ENCODE measurements around the gene MAML3. TPM values are rescaled to one million over a fixed set of nuclear protein-coding genes. Genes with fewer than 3 reads are reported as not detected.

Gene MAML3
- total RNA-seq, 2 experiments from 2014 or later: 2.5 to 2.6 TPM

DNA sequence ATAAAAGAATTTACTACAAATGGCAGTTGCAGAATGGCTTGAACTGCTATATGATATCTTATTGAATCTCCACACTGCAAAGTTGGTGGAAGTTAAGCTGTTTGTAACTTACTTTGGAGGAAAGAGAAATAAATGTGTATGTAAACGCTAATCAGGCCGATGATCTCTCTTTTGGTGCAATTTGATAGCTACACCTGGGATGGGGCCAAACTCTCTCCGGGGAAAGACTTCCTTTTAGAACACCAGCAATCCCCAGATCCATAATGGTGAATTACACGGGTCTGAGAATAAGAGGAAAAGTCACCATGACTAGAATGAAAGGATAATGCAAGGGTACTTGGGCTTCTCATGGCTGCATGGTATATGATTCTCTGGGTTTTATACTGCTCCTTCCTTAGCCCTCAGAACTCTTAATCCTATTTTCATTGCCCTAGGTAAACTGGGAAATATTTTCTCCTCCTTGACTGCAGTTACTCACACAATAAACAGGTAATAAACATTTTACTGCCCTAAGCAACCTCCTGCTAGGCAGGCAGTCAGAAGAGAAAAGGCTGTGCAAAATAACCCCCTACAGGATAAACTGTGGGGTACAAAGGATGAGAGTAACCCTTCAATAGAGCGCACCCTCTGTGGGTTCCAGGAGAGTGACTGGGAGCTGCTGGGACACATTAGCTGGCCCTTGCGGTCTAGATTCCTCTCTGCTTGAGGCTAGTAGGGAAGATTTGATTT lies 379.1 kb downstream of the MAML3 start:
- CTCF ChIA-PET: no interaction called here
- no peak overlapping the region for H3K4me3 Mint-ChIP-seq
- no peak overlapping the region for H3K27ac Mint-ChIP-seq
- H3K27me3 Mint-ChIP-seq: peaks cover 7% of the 10 kb centered on the region
- POLR2A ChIA-PET: no interaction called here
- no peaks in the 10 kb centered on the region for H3K4me1 Mint-ChIP-seq
- H3K9me3 Mint-ChIP-seq: no peaks in the 10 kb centered on the region
- DNase-seq: no peak
- no peaks in the 10 kb centered on the region for H3K36me3 Mint-ChIP-seq (ENCODE audit: low read depth)

DNA sequence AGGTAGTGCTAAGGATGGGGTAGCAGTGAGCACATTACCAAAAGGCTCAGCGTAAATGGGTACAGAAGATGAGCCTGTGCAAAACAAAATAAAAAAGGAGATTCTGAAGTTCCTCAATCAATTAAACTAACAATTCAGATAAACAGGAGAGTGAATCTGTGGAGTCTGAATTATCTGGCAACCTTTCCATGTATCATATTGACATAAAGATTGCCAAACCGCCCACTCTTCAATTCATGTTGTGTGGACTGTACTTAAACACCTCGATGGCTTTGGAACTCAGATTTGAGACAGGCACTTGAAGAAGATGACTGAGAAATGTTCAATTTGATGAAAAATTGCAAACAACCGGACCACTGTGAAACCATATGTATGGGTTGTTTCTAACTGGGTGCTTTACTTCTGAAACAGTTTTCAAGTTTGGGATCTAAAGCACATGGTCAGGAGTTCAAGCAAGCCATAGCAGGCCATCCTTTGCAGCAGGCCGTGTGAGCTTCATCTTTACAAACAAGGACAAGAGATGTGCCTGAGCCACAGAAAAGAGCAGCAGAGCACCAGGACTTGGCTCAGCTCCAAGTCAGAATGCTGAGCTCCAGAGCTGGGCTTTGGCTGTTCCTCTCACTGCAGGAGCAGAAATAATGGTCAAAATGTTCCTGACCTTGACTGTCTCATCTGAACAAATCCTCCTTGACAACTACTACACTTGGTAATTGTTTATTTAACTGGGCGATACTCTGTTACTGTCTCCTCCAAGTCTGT lies 380.2 kb downstream of the MAML3 start:
- DNase-seq: no peak
- POLR2A ChIA-PET: no interaction called here
- Mint-ChIP-seq H3K27me3 (peaks cover 8% of the 10 kb centered on the region), H3K4me1 (no peaks in the 10 kb centered on the region), H3K4me3 (no peak overlapping the region), H3K27ac (no peak overlapping the region), H3K36me3 (ENCODE audit: low read depth) (no peaks in the 10 kb centered on the region), H3K9me3 (no peaks in the 10 kb centered on the region)
- CTCF ChIA-PET: no interaction called here

DNA sequence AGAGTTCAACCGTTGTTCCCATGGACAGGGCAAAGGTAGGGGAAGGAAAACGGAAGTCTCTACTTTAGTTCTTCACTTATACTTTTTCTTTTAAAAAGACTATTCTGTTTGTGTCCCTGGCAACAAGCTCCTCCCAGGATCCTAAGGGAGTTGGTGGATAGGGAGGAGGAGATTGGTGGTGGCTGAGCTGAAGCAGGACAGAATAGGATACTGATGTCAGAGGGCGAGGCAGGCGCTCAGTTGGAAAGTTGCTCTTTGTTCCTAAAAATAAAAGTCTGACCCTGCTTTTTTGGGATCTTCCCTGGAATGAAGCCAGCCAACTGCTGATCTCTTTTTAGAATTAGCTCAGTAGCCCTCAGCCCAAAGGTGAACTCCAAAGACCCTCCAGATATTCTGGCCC lies 383.6 kb downstream of the MAML3 start:
- Mint-ChIP-seq H3K27ac (no peak overlapping the region), H3K4me3 (no peak overlapping the region), H3K4me1 (no peaks in the 10 kb centered on the region), H3K27me3 (peaks cover 11% of the 10 kb centered on the region), H3K36me3 (ENCODE audit: low read depth) (no peaks in the 10 kb centered on the region), H3K9me3 (no peaks in the 10 kb centered on the region)
- POLR2A ChIA-PET: no interaction called here
- CTCF ChIA-PET: no interaction called here
- DNase-seq: no peak

DNA sequence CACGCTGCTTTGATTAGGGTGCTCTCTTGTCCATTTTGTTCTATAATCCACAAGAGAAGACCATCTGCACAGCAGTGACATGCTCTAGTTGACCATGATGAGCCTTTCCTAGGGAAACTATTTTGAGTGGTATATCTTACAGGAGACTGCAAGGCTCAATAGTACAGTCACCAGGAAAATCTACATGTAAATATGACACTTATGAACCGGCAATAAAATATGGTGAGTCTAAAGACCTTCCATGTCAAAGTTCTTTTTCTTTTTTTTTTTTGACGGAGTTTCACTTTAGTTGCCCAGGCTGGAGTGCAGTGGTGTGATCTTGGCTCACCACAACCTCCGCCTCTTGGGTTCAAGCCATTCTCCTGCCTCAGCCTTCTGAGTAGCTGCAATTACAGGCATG lies 384.6 kb downstream of the MAML3 start:
- CTCF ChIA-PET: no interaction called here
- POLR2A ChIA-PET: no interaction called here
- Mint-ChIP-seq H3K4me1 (no peaks in the 10 kb centered on the region), H3K4me3 (no peak overlapping the region), H3K9me3 (no peaks in the 10 kb centered on the region), H3K27me3 (peaks cover 11% of the 10 kb centered on the region), H3K36me3 (ENCODE audit: low read depth) (no peaks in the 10 kb centered on the region), H3K27ac (no peak overlapping the region)
- DNase-seq: no peak

DNA sequence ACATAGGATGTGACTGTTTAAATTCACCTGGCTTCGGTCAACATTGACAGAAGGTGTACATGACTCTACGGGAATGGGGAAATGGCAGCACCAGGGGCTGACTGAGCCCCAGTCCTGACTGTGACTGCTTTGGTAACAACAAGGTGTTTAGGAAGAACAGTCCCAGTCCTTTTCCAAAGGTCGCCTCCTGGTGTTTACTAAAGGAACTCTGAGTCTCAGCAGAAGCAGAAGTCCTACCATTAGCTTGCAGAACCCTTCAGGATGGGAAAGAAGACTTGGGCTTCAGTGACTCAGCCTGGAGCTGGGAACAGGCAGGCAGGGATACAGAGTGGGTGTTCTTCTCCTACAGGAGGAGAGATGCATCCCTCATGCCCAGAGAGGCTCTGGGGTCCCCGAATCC lies 385.1 kb downstream of the MAML3 start:
- Mint-ChIP-seq H3K4me3 (no peak overlapping the region), H3K27me3 (peaks cover 11% of the 10 kb centered on the region), H3K4me1 (no peaks in the 10 kb centered on the region), H3K9me3 (no peaks in the 10 kb centered on the region), H3K27ac (no peak overlapping the region), H3K36me3 (ENCODE audit: low read depth) (no peaks in the 10 kb centered on the region)
- ChIA-PET CTCF (no interaction called here), POLR2A (no interaction called here)
- DNase-seq: no peak

GRCh38 chr4:139768366-139768765 lies 385.6 kb downstream of the MAML3 start:
- no peak overlapping the region for H3K4me3 Mint-ChIP-seq
- no peaks in the 10 kb centered on the region for H3K4me1 Mint-ChIP-seq
- no peaks in the 10 kb centered on the region for H3K9me3 Mint-ChIP-seq
- DNase-seq: no peak
- H3K36me3 Mint-ChIP-seq (ENCODE audit: low read depth): no peaks in the 10 kb centered on the region
- H3K27ac Mint-ChIP-seq: no peak overlapping the region
- POLR2A ChIA-PET: no interaction called here
- CTCF ChIA-PET: no interaction called here
- H3K27me3 Mint-ChIP-seq: peaks cover 10% of the 10 kb centered on the region

GRCh38 chr4:139767585-139767984 lies 386.4 kb downstream of the MAML3 start:
- H3K27ac Mint-ChIP-seq: no peak overlapping the region
- no peaks in the 10 kb centered on the region for H3K36me3 Mint-ChIP-seq (ENCODE audit: low read depth)
- H3K27me3 Mint-ChIP-seq: peaks cover 10% of the 10 kb centered on the region
- CTCF ChIA-PET: no interaction called here
- H3K4me3 Mint-ChIP-seq: no peak overlapping the region
- no peaks in the 10 kb centered on the region for H3K4me1 Mint-ChIP-seq
- H3K9me3 Mint-ChIP-seq: no peaks in the 10 kb centered on the region
- DNase-seq: no peak
- POLR2A ChIA-PET: no interaction called here

DNA sequence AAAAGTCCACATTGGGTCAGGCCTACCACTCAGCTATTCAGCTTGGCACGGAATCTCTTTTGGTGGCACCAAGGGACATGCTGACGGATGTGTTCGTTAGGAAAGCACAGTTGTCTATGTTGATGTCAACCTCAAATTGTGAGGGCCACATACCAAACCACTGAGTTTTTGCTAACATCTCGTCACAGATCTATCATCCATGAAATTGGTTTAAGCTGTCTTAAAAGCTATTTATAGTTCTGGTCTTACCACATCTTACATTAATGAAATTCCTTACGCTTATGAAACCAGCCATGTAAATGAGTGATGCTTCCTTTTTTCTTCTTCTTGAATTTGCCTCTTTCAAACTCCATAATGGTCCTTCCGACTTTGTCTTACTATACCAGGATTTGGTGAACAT lies 386.8 kb downstream of the MAML3 start:
- H3K4me1 Mint-ChIP-seq: no peaks in the 10 kb centered on the region
- POLR2A ChIA-PET: no interaction called here

GRCh38 chr4:139764686-139765310 lies 389.2 kb downstream of the MAML3 start:
- CTCF ChIA-PET: no interaction called here

More for the DNA sequence above, 386.8 kb downstream of the MAML3 start:
- CTCF ChIA-PET: no interaction called here
- no peak for DNase-seq
- H3K27me3 Mint-ChIP-seq: peaks cover 10% of the 10 kb centered on the region
- H3K36me3 Mint-ChIP-seq (ENCODE audit: low read depth): no peaks in the 10 kb centered on the region
- no peak overlapping the region for H3K4me3 Mint-ChIP-seq
- no peak overlapping the region for H3K27ac Mint-ChIP-seq
- H3K9me3 Mint-ChIP-seq: no peaks in the 10 kb centered on the region

GRCh38 chr4:139764182-139764581 lies 389.8 kb downstream of the MAML3 start:
- Mint-ChIP-seq H3K27me3 (peaks cover 13% of the 10 kb centered on the region), H3K36me3 (ENCODE audit: low read depth) (no peaks in the 10 kb centered on the region), H3K4me3 (no peak overlapping the region), H3K9me3 (no peaks in the 10 kb centered on the region), H3K4me1 (no peaks in the 10 kb centered on the region), H3K27ac (no peak overlapping the region)
- no peak for DNase-seq
- ChIA-PET CTCF (no interaction called here), POLR2A (no interaction called here)

More at GRCh38 chr4:139764686-139765310, 389.2 kb downstream of the MAML3 start:
- Mint-ChIP-seq H3K9me3 (no peaks in the 10 kb centered on the region), H3K4me3 (no peak overlapping the region), H3K27ac (no peak overlapping the region), H3K36me3 (ENCODE audit: low read depth) (no peaks in the 10 kb centered on the region), H3K4me1 (no peaks in the 10 kb centered on the region), H3K27me3 (peaks cover 13% of the 10 kb centered on the region)
- no peak for DNase-seq
- POLR2A ChIA-PET: no interaction called here

DNA sequence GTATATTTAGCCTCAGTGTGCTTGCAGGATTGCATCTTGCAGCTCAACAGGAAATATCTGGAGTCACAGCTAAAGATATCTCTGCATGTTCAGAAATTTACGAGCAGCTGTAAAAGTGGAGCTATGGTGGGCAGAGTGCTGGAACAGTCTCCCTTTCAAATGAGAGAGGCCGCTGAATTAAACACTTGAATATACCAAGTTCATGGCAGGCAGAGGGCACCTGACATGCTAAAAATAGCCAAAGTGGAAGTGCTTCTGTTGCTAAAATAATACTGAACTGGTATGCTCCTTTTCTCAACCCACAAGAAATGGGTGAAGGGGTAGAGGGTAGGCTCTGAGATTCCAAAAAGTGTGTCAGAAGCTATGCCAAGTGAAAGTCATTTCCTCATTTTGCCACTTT lies 390.3 kb downstream of the MAML3 start:
- no peak for DNase-seq
- POLR2A ChIA-PET: no interaction called here
- CTCF ChIA-PET: no interaction called here

DNA sequence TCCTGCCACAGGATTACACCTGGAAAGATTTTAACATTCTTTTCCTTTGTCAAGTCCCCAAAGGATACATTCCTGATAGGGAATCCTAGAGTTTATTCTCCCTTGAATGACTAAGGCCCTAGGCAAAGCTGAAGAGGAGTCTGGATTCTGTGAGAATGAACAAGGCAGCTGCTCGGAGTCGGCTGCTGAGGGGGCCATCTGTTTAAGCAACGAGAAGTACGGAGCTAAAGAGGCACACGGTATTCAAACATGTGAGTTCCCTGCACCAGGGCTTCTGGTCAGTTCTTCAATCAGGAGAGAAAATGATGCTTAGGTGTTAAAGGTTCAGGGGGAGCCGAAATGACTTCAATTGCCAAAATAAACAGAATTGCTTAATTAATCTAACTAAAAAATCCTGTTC lies 390.8 kb downstream of the MAML3 start:
- Mint-ChIP-seq H3K36me3 (ENCODE audit: low read depth) (no peaks in the 10 kb centered on the region), H3K27ac (no peak overlapping the region), H3K27me3 (peaks cover 13% of the 10 kb centered on the region), H3K9me3 (no peaks in the 10 kb centered on the region), H3K4me1 (no peaks in the 10 kb centered on the region), H3K4me3 (no peak overlapping the region)
- POLR2A ChIA-PET: no interaction called here
- CTCF ChIA-PET: no interaction called here
- DNase-seq: no peak

More for the DNA sequence above, 390.3 kb downstream of the MAML3 start:
- no peak overlapping the region for H3K4me3 Mint-ChIP-seq
- peaks cover 13% of the 10 kb centered on the region for H3K27me3 Mint-ChIP-seq
- H3K36me3 Mint-ChIP-seq (ENCODE audit: low read depth): no peaks in the 10 kb centered on the region
- H3K9me3 Mint-ChIP-seq: no peaks in the 10 kb centered on the region
- H3K4me1 Mint-ChIP-seq: no peaks in the 10 kb centered on the region
- no peak overlapping the region for H3K27ac Mint-ChIP-seq

GRCh38 chr4:139762720-139763119 lies 391.3 kb downstream of the MAML3 start:
- no peak for DNase-seq
- Mint-ChIP-seq H3K27ac (no peak overlapping the region), H3K27me3 (peaks cover 14% of the 10 kb centered on the region), H3K4me3 (no peak overlapping the region), H3K9me3 (no peaks in the 10 kb centered on the region), H3K4me1 (no peaks in the 10 kb centered on the region), H3K36me3 (ENCODE audit: low read depth) (no peaks in the 10 kb centered on the region)
- ChIA-PET CTCF (no interaction called here), POLR2A (no interaction called here)

DNA sequence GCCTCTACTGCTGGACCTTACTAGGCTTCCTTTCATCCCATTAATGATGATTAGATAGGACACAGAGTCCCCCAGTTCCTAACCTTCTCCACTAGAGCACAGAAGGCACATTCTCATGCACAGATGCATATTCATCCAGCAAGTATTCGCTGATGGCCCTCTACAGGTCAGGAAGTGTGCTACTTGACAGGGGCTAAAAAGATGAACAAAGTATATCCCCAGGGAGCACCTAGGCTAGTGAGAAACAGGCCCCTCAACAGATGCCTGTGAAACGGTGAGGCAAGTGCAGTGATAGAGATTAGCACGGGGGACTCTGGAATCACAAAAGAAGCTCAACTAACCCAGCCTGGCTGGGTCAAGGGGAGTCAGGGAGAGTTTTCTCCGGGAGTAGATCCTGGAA lies 392.5 kb downstream of the MAML3 start:
- no peak for DNase-seq
- no peak overlapping the region for H3K27ac Mint-ChIP-seq
- peaks cover 16% of the 10 kb centered on the region for H3K27me3 Mint-ChIP-seq
- H3K4me1 Mint-ChIP-seq: no peaks in the 10 kb centered on the region
- no peaks in the 10 kb centered on the region for H3K36me3 Mint-ChIP-seq (ENCODE audit: low read depth)
- no peaks in the 10 kb centered on the region for H3K9me3 Mint-ChIP-seq
- POLR2A ChIA-PET: no interaction called here
- CTCF ChIA-PET: interaction anchor here (0.5 kb wide), 1 partner anchor 12 kb away, joined by 3 read pairs; no protein-coding TSS in a partner anchor
- no peak overlapping the region for H3K4me3 Mint-ChIP-seq

Measured in activated CD4-positive, alpha-beta memory T cell treated with anti-CD3 and anti-CD28 coated beads, Interleukin-2, amount 10 ng/mL, durations not matched to agents 7 days and 5 days (primary cell).